ENCODE data around the gene ACTL8.

Gene ACTL8

DNA sequence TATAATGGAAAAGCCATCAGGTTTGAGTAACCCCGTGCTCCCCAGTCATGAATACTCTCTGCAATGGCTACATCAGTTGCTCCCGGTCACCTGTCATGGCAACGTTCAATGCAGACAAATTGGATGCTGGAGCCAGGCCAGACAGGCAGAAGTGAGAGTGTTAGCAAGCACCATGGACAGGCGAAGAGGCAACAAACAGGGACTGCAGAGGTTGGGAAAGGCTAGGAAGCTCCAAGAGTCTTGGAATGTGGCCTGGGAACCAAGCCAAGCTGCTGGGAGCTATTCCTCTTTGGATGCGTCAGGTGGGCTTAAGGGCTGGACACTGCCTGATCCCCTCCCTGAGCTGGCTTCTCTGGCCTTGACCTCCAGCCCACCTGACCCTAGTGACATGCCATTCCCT is 102.9 kb downstream of the ACTL8 start:
- DNase-seq (ENCODE audit: insufficient read length) (no peak), FAIRE-seq (no peak)
- TF ChIP-seq POLR2A (IDR thresholded peaks at IDR 0.05; ENCODE audit: low read depth, low read length) (no peak), TAF1 (IDR thresholded peaks at IDR 0.05; ENCODE audit: borderline replicate concordance, low read depth, low read length) (no peak), POLR2AphosphoS5 (IDR thresholded peaks at IDR 0.05; ENCODE audit: low read depth, low read length) (no peak)

DNA sequence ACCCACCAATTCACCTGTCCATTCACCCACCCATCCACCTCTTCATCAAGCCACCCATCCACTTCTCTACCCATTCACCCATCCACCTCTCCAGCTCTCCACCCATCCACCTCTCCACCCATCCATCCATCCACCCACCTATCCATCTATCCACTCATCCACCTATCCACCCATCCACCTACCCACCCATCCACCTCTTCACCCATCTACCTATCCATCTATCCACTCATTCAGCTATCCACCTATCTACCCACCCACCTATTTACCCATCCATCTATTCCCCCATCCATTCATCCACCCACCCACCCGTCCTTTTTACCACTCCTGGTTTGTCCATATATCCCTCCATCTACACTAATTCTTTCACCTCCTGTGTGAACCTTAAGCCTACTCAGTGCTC is 105.7 kb downstream of the ACTL8 start:
- FAIRE-seq (no peak), DNase-seq (ENCODE audit: insufficient read length) (no peak)
- no peak for TF ChIP-seq POLR2AphosphoS5 (IDR thresholded peaks at IDR 0.05; ENCODE audit: low read depth, low read length)

DNA sequence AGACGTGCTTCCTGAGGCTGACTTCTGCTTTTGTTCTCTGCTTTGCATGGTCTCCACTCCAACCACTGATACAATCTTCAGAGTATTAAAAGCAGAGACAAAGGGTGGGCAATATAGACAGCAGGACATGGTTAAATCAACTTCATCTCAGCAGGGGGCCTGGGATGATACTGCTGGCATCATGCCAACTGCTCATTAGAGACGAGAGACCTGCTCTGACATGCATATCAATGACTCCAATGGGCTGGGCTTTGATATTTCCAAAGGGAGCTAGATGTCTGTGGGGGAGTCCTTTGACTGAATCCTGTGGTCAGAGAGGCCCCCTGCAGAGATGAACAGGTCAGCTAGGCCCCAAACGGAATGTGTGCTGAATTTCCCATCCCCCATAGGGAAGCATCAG is 106.6 kb downstream of the ACTL8 start:
- no peak for FAIRE-seq
- TF ChIP-seq POLR2AphosphoS5 (IDR thresholded peaks at IDR 0.05; ENCODE audit: low read depth, low read length) (no peak), TAF1 (IDR thresholded peaks at IDR 0.05; ENCODE audit: borderline replicate concordance, low read depth, low read length) (no peak), POLR2A (IDR thresholded peaks at IDR 0.05; ENCODE audit: low read depth, low read length) (no peak)
- no peak for DNase-seq (ENCODE audit: insufficient read length)

DNA sequence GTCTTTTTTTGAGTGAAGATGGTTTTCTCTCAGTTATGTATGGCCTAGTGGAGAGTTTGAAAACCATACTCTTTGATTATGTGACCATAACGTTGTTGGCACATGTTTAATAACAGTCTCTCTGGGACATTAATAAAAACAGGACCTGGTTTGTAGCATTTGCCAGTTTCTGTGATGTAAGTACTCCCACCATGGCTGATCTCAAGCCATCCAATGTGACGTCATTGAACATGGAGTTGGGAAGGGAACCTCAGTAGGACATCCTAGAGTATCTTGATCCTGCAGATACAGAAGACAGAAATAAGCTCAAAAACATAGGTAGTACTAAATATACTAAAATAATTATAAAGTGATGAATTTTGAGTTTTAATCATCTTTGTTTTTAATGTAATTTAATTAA is 107.0 kb downstream of the ACTL8 start:
- no peak for DNase-seq (ENCODE audit: insufficient read length)
- no peak for TF ChIP-seq TAF1 (IDR thresholded peaks at IDR 0.05; ENCODE audit: borderline replicate concordance, low read depth, low read length)
- TF ChIP-seq POLR2A (IDR thresholded peaks at IDR 0.05; ENCODE audit: low read depth, low read length), result no peak
- no peak for TF ChIP-seq POLR2AphosphoS5 (IDR thresholded peaks at IDR 0.05; ENCODE audit: low read depth, low read length)
- FAIRE-seq, result no peak

DNA sequence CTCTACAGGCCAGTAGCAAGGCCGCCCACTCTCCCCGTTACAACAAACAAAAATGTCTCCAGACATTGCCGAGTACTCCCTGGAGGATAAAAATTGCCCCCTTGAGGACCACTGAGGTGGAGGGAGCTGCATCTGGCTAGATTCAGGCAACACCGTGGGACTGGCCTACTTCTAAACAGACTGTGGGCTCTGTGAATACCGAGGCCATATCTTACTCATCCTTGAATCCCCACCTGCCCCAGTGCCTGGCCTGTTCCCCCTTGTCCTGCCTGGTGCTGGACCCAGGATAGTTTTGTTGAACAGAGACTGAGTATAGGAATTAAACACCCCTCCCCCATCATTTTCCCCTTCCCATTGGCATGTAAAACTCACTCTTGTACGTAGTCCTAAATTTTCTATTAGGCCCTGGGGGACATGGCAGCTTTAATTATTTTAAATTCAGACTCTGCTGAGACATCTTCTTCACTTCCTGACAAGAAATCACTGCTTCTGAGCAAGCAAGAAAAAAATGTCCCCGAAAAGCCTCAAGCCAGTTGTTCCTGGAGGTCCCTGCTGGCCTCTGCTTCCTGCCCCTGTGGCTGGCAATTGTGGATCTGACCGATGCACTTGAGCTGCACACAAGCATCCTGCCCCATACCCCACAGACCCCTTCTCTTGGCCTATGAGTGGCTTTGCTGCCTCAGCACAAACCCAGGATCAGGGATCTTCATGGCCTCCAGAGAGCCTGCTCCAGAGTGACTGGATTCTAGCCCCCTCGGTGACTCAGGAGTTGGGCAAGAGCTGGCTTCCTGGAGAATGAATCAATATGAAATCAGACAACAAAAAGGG is 111.0 kb downstream of the ACTL8 start:
- TF ChIP-seq POLR2AphosphoS5 (IDR thresholded peaks at IDR 0.05; ENCODE audit: low read depth, low read length), result no peak
- TF ChIP-seq TAF1 (IDR thresholded peaks at IDR 0.05; ENCODE audit: borderline replicate concordance, low read depth, low read length), result no peak
- TF ChIP-seq POLR2A (IDR thresholded peaks at IDR 0.05; ENCODE audit: low read depth, low read length), result no peak
- DNase-seq (ENCODE audit: insufficient read length) (no peak), FAIRE-seq (no peak)

DNA sequence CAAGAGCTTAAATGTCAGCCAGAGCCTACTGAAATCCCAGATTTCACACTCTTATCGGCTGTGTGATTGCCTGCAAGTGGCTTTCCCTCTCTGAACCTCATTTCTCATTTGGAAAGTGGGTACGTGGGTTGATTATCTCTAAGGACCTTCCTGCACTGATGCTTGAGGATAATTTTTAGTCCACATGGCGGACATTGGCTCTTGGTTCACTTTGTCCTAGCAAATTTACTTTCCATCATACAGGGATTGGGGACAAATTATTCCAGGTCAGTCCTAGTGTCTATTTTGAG is 111.6 kb downstream of the ACTL8 start:
- TF ChIP-seq TAF1 (IDR thresholded peaks at IDR 0.05; ENCODE audit: borderline replicate concordance, low read depth, low read length) (no peak), POLR2AphosphoS5 (IDR thresholded peaks at IDR 0.05; ENCODE audit: low read depth, low read length) (no peak), POLR2A (IDR thresholded peaks at IDR 0.05; ENCODE audit: low read depth, low read length) (no peak)
- FAIRE-seq (no peak), DNase-seq (ENCODE audit: insufficient read length) (no peak)

DNA sequence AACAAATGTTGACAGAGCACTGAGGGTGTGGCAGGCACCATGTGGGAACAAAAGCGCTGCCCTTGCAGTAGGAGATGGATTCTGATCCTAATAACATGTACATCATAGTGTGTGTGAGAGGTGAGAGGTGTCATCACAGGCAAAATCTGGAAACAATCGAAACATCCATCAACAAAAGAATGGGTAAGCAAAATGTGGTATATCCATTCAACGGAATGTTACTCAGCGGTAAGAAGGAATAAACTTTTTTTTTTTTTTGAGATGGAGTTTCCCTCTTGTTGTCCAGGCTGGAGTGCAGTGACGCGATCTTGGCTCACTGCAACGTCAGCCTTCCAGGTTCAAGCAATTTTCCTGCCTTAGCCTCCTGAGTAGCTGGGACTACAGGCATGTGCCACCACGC is 112.3 kb downstream of the ACTL8 start:
- DNase-seq (ENCODE audit: insufficient read length) (no peak), FAIRE-seq (no peak)
- no peak for TF ChIP-seq POLR2AphosphoS5 (IDR thresholded peaks at IDR 0.05; ENCODE audit: low read depth, low read length)
- no peak for TF ChIP-seq POLR2A (IDR thresholded peaks at IDR 0.05; ENCODE audit: low read depth, low read length)
- no peak for TF ChIP-seq TAF1 (IDR thresholded peaks at IDR 0.05; ENCODE audit: borderline replicate concordance, low read depth, low read length)

DNA sequence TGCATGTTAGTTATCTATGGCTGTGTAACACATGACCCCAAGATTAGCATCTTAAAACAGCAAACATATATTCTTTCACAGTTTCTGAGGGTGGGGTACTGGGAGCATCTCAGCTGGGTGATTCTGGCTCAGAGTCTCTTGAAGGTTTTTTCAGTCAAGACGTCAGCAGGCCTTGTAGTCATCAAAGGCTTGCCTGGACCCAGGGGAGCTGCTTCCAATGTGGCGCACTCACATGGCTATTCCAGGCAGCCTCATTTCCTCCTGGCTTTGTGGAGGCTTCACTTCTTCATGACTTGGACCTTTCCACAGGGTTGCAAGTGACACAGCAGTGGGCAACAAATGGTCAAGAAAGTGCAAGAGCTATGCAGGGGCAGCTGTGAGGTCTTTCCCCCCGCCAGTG is 114.7 kb downstream of the ACTL8 start:
- TF ChIP-seq TAF1 (IDR thresholded peaks at IDR 0.05; ENCODE audit: borderline replicate concordance, low read depth, low read length), result no peak
- no peak for DNase-seq (ENCODE audit: insufficient read length)
- FAIRE-seq, result no peak

DNA sequence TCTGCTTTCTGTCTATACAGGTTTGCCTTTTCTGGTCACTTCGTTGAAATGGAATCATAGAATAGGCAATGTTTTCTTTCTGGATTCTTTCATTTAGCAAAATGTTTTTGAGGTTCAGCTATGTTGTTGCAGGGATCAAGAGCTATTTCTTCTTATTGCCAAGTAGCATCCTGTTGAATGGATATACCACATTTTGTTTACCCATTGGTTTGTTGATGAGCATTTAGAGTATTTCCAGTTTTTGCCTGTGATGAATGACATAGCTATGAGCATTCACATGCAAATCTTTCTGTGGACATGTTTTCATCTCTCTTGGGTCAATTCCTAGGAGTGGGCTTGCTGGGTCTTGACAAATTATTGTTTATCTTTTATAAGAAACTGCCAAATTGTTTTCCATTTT is 115.5 kb downstream of the ACTL8 start:
- TF ChIP-seq POLR2A (IDR thresholded peaks at IDR 0.05; ENCODE audit: low read depth, low read length) (no peak), POLR2AphosphoS5 (IDR thresholded peaks at IDR 0.05; ENCODE audit: low read depth, low read length) (no peak), TAF1 (IDR thresholded peaks at IDR 0.05; ENCODE audit: borderline replicate concordance, low read depth, low read length) (no peak)
- DNase-seq (ENCODE audit: insufficient read length) (no peak), FAIRE-seq (no peak)

DNA sequence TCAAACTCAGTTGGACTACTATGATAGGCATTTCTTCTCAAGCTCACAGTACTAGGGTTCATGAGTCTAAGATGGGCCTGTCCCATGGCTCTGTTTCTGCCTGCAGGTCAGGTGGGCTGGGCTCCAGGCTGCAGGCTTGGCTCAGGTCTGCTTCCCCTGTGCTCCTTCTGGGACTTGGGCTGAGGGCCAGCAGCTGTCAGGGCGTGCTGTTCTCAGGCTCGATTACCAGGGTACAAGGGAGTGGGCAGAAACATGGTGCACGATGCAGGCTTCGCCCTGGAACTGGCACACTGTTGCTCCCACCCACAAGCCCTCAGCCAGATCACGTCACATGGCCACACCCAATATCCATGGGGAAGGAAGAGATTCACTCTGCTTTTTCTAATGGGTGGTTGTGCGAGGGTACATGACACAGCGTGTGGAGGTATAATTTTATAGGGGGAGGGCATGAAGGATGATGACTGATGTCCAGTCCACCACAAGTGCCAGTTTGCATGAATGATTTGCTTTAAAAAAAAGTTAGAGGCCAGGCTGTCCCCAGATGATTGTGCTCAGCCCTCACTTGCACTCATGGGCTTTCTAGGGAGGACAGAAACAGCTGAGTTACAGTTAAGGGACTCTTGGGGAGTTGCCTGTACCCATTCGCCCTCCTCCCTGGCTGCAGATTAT is 118.0 kb downstream of the ACTL8 start:
- no peak for DNase-seq (ENCODE audit: insufficient read length)
- TF ChIP-seq POLR2AphosphoS5 (IDR thresholded peaks at IDR 0.05; ENCODE audit: low read depth, low read length) (no peak), TAF1 (IDR thresholded peaks at IDR 0.05; ENCODE audit: borderline replicate concordance, low read depth, low read length) (no peak), POLR2A (IDR thresholded peaks at IDR 0.05; ENCODE audit: low read depth, low read length) (no peak)
- no peak for FAIRE-seq

DNA sequence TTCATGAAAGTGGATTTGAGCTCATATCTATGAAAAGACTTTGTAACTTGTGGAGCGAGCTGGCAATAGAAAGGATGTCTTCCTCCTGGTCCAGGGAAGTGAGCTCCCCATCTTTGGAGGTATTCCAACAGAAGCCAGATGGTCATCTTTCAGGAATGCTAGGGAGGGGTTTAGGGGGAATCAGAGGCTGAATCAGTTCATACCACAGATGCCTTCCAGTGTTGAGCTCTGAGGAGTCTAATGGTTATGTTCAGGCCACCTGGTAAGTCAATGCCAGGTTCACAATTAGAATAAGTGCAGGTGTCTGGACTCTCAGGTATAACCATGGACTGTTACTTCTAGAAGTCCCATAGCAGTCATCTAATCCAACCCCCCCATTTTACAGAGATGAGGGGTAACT is 119.1 kb downstream of the ACTL8 start:
- TF ChIP-seq POLR2AphosphoS5 (IDR thresholded peaks at IDR 0.05; ENCODE audit: low read depth, low read length) (no peak), POLR2A (IDR thresholded peaks at IDR 0.05; ENCODE audit: low read depth, low read length) (no peak), TAF1 (IDR thresholded peaks at IDR 0.05; ENCODE audit: borderline replicate concordance, low read depth, low read length) (no peak)
- DNase-seq (ENCODE audit: insufficient read length) (no peak), FAIRE-seq (no peak)

DNA sequence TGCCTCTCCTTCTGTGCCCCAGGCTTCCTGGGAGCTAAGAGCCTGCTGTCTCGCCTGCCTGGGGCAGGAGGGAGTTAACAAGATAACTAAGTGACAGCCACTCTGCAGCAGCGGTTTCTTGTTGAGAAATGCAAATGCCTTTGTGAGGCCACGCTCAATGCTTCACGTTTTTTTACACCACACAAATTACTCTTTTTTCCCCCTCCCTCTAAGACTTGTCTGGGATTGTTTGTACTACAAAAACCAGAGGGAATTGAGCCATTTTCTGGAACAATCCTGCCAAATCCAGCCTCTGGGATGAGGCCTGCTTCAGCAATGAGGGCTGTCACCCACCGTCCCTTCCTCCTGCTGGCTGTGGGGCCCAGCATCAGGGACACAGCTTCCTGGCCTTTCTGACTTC is 119.6 kb downstream of the ACTL8 start:
- FAIRE-seq (no peak), DNase-seq (ENCODE audit: insufficient read length) (no peak)
- TF ChIP-seq POLR2AphosphoS5 (IDR thresholded peaks at IDR 0.05; ENCODE audit: low read depth, low read length), result no peak
